ENCODE results near the gene SLC46A1. TPM values are rescaled to one million over a fixed set of nuclear protein-coding genes. Genes with fewer than 3 reads are reported as not detected.

The SLC46A1 gene
- total RNA-seq, 3 donors from 2014 or later: 11.2 to 22.7 (median 12.5) TPM

GRCh38 chr17:28346746-28347246 is 59.2 kb downstream of the SLC46A1 start:
- no peaks in the 10 kb centered on the region for H3K9me3 ChIP-seq
- peak overlapping the region; percentile 75 to 78 for H3K27ac ChIP-seq
- H3K27me3 ChIP-seq: no peaks in the 10 kb centered on the region
- peaks cover 6% of the 10 kb centered on the region for H3K36me3 ChIP-seq
- intact Hi-C loops (cut with DNase I; ENCODE audit: low total_unique reads): no loop called here
- TF ChIP-seq POLR2A (IDR thresholded peaks at IDR 0.05): no peak
- peak in 1 of 3 donors; percentile 20 for TF ChIP-seq CTCF (IDR thresholded peaks at IDR 0.05)
- H3K4me3 ChIP-seq: no peak overlapping the region
- DNase-seq (ENCODE audit: low spot score in 2 of 2): no peak
- peaks cover 3 to 17% of the 10 kb centered on the region in 2 donors for H3K4me1 ChIP-seq

- Histone ChIP-seq H3K4me1 (peaks cover 3 to 17% of the 10 kb centered on the region in 2 donors), H3K36me3 (peaks cover 6% of the 10 kb centered on the region), H3K27me3 (no peaks in the 10 kb centered on the region), H3K4me3 (no peak overlapping the region), H3K9me3 (no peaks in the 10 kb centered on the region), H3K27ac (peak overlapping the region; percentile 75 to 78)
- intact Hi-C loops (cut with DNase I; ENCODE audit: low total_unique reads): no loop called here
- no peak for DNase-seq (ENCODE audit: low spot score in 2 of 2)
- TF ChIP-seq CTCF (IDR thresholded peaks at IDR 0.05) (no peak), POLR2AphosphoS5 (IDR thresholded peaks at IDR 0.05) (no peak), POLR2A (IDR thresholded peaks at IDR 0.05) (no peak)
These were observed 59.8 kb downstream of the SLC46A1 start for GRCh38 chr17:28346199-28346580.

GRCh38 chr17:28345419-28346198 is 60.4 kb downstream of the SLC46A1 start:
- intact Hi-C loops (cut with DNase I; ENCODE audit: low total_unique reads): no loop called here
- peaks cover 6% of the 10 kb centered on the region for H3K36me3 ChIP-seq
- H3K4me3 ChIP-seq: no peak overlapping the region
- DNase-seq (ENCODE audit: low spot score in 2 of 2): peak in 1 of 2 donors; percentile 37
- H3K27me3 ChIP-seq: no peaks in the 10 kb centered on the region
- peaks cover 3 to 17% of the 10 kb centered on the region in 2 donors for H3K4me1 ChIP-seq
- no peaks in the 10 kb centered on the region for H3K9me3 ChIP-seq
- TF ChIP-seq CTCF (IDR thresholded peaks at IDR 0.05) (no peak), POLR2AphosphoS5 (IDR thresholded peaks at IDR 0.05) (no peak), POLR2A (IDR thresholded peaks at IDR 0.05) (no peak)
- peak overlapping the region; percentile 75 to 78 for H3K27ac ChIP-seq

Other genes starting within 250 kb of the SLC46A1 start
- 1 to 10 TPM; 7.2 to 9.8 (median 7.5) TPM for gene TMEM97, start 87.0 kb downstream of the SLC46A1 start, total RNA-seq
- 10 to 100 TPM; 40.2 to 52.8 (median 47.2) TPM for gene IFT20, start 70.7 kb downstream of the SLC46A1 start, total RNA-seq
- 10 to 100 TPM; 15.5 to 31.9 (median 28.5) TPM for gene TNFAIP1, start 70.5 kb downstream of the SLC46A1 start, total RNA-seq
- 10 to 100 TPM; 64.5 to 85.0 (median 69.8) TPM for gene POLDIP2, start 48.7 kb downstream of the SLC46A1 start, total RNA-seq
- gene SEBOX, start 41.0 kb downstream of the SLC46A1 start, total RNA-seq: not detected
- gene VTN, start 35.9 kb downstream of the SLC46A1 start, total RNA-seq: 10 to 100 TPM in 1 of 3 donors, under 1 TPM in 2; 0.32 to 12.1 (median 0.98) TPM
- 10 to 100 TPM in 2 of 3 donors, 1 to 10 TPM in 1; 6.4 to 14.3 (median 13.8) TPM for gene SARM1, start 34.5 kb downstream of the SLC46A1 start, total RNA-seq
- 1 to 10 TPM in 1 of 3 donors, under 1 TPM in 1, not detected in 1; 0.66 to 4.0 TPM for gene SLC13A2, start 67.4 kb upstream of the SLC46A1 start, total RNA-seq
- gene FOXN1, start 100.1 kb upstream of the SLC46A1 start, total RNA-seq: under 1 TPM in 1 of 3 donors, not detected in 2; 0.29 TPM
- 10 to 100 TPM; 19.2 to 34.1 (median 32.9) TPM for gene UNC119, start 146.4 kb upstream of the SLC46A1 start, total RNA-seq
- 10 to 100 TPM; 35.4 to 63.5 (median 53.3) TPM for gene PIGS, start 165.3 kb upstream of the SLC46A1 start, total RNA-seq
- 100 to 1,000 TPM in 1 of 3 donors, 10 to 100 TPM in 2; 19.7 to 191 (median 40.7) TPM for gene ALDOC, start 170.7 kb upstream of the SLC46A1 start, total RNA-seq
- gene SPAG5, start 192.8 kb upstream of the SLC46A1 start, total RNA-seq: 1 to 10 TPM; 3.3 to 5.8 (median 4.1) TPM
- 10 to 100 TPM in 2 of 3 donors, 1 to 10 TPM in 1; 9.3 to 11.1 (median 11.0) TPM for gene RSKR, start 208.0 kb upstream of the SLC46A1 start, total RNA-seq
- gene BLTP2, start 238.9 kb upstream of the SLC46A1 start, total RNA-seq: 100 to 1,000 TPM; 107 to 131 (median 107) TPM